Measurements from ENCODE around the gene KRTAP5-10. TPM values are rescaled to one million over a fixed set of nuclear protein-coding genes. Genes with fewer than 3 reads are reported as not detected.
"Not testable (repeated sequence)": the region's sequence is repeated elsewhere in the genome, so short reads cannot be mapped to it uniquely, and the experiment has no call there.

KRTAP5-10 gene
- total RNA-seq, 1 donor from 2014 or later = not detected

DNA sequence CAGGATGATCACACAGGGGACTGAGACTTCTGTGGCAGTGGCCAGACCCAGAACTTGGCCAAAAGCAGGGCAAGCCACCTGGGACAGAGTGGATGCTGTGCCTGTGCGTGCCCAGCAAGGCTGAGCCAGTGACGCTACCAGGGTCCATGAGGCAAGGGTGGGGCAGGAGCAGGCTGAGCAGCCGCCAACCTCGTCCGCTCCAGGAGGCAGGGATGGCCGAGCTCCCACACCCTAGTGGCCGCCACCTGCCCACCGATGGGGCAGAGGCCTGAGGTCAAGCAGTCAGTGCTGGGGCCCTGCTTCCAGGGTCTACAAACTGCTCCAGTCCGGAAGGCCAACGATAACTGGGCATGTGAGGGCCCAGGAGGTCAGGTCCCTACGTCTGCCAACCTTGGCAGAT, 9.9 kb upstream of the KRTAP5-10 start:
- H3K4me1 ChIP-seq (ENCODE audit: control insufficient read depth in 3 of 3, insufficient read depth in 3 of 3, low read length in 3 of 3) = no peaks in the 10 kb centered on the region
- no peaks in the 10 kb centered on the region for H3K9me3 ChIP-seq (ENCODE audit: control insufficient read depth in 3 of 3, low read length in 3 of 3)
- no peaks in the 10 kb centered on the region for H3K36me3 ChIP-seq (ENCODE audit: control insufficient read depth in 3 of 3, insufficient read depth in 3 of 3, low read length in 3 of 3)
- H3K27ac ChIP-seq (ENCODE audit: low read depth, low read length) = no peak overlapping the region
- H3K27me3 ChIP-seq (ENCODE audit: control insufficient read depth in 3 of 3, insufficient read depth in 3 of 3, low read length in 3 of 3) = no peaks in the 10 kb centered on the region
- no peak overlapping the region for H3K4me3 ChIP-seq (ENCODE audit: low read length in 3 of 3)
- no peak overlapping the region for H3K9ac ChIP-seq (ENCODE audit: low read depth in 1 of 3, low read length in 3 of 3)

- Histone ChIP-seq H3K9ac (ENCODE audit: low read depth in 1 of 3, low read length in 3 of 3) (no peak overlapping the region), H3K4me3 (ENCODE audit: low read length in 3 of 3) (no peak overlapping the region), H3K27me3 (ENCODE audit: control insufficient read depth in 3 of 3, insufficient read depth in 3 of 3, low read length in 3 of 3) (no peaks in the 10 kb centered on the region), H3K36me3 (ENCODE audit: control insufficient read depth in 3 of 3, insufficient read depth in 3 of 3, low read length in 3 of 3) (no peaks in the 10 kb centered on the region), H3K27ac (ENCODE audit: low read depth, low read length) (no peak overlapping the region), H3K9me3 (ENCODE audit: control insufficient read depth in 3 of 3, low read length in 3 of 3) (no peaks in the 10 kb centered on the region), H3K4me1 (ENCODE audit: control insufficient read depth in 3 of 3, insufficient read depth in 3 of 3, low read length in 3 of 3) (no peaks in the 10 kb centered on the region)
Observed at GRCh38 chr11:71556018-71556417, 9.3 kb upstream of the KRTAP5-10 start.

DNA sequence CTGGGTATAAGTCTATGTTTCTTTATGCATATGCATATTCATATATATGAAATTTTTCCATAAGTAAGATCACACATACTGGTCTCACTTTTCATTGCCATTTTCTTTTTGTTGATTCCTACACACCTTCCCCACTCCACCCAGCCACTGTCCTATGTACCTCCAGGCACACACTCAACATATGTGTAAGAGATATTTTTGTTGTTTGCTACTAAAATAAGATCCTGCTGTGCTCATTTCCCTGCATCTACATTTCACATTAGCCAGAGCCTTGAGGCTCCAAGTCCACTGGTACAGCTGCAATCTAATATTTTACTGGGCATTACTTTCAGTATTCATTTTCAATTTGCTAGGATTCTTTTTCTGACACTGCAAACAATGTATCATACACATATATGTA, 8.1 kb upstream of the KRTAP5-10 start:
- Histone ChIP-seq H3K27ac (ENCODE audit: low read depth, low read length) (no peak overlapping the region), H3K4me3 (ENCODE audit: low read length in 3 of 3) (no peak overlapping the region), H3K9ac (ENCODE audit: low read depth in 1 of 3, low read length in 3 of 3) (no peak overlapping the region), H3K36me3 (ENCODE audit: control insufficient read depth in 3 of 3, insufficient read depth in 3 of 3, low read length in 3 of 3) (no peaks in the 10 kb centered on the region), H3K27me3 (ENCODE audit: control insufficient read depth in 3 of 3, insufficient read depth in 3 of 3, low read length in 3 of 3) (no peaks in the 10 kb centered on the region), H3K9me3 (ENCODE audit: control insufficient read depth in 3 of 3, low read length in 3 of 3) (no peaks in the 10 kb centered on the region), H3K4me1 (ENCODE audit: control insufficient read depth in 3 of 3, insufficient read depth in 3 of 3, low read length in 3 of 3) (no peaks in the 10 kb centered on the region)

GRCh38 chr11:71558996-71559395, 6.4 kb upstream of the KRTAP5-10 start:
- Histone ChIP-seq H3K4me3 (ENCODE audit: low read length in 3 of 3) (no peak overlapping the region), H3K9ac (ENCODE audit: low read depth in 1 of 3, low read length in 3 of 3) (no peak overlapping the region), H3K4me1 (ENCODE audit: control insufficient read depth in 3 of 3, insufficient read depth in 3 of 3, low read length in 3 of 3) (no peaks in the 10 kb centered on the region), H3K9me3 (ENCODE audit: control insufficient read depth in 3 of 3, low read length in 3 of 3) (no peaks in the 10 kb centered on the region), H3K36me3 (ENCODE audit: control insufficient read depth in 3 of 3, insufficient read depth in 3 of 3, low read length in 3 of 3) (no peaks in the 10 kb centered on the region), H3K27ac (ENCODE audit: low read depth, low read length) (no peak overlapping the region), H3K27me3 (ENCODE audit: control insufficient read depth in 3 of 3, insufficient read depth in 3 of 3, low read length in 3 of 3) (peaks cover 0 to 12% (median 7%) of the 10 kb centered on the region in 3 donors)

GRCh38 chr11:71562120-71562519, 3.2 kb upstream of the KRTAP5-10 start:
- no peak overlapping the region for H3K9ac ChIP-seq (ENCODE audit: low read depth in 1 of 3, low read length in 3 of 3)
- H3K27ac ChIP-seq (ENCODE audit: low read depth, low read length) = no peak overlapping the region
- no peaks in the 10 kb centered on the region for H3K9me3 ChIP-seq (ENCODE audit: control insufficient read depth in 3 of 3, low read length in 3 of 3)
- no peak overlapping the region for H3K4me3 ChIP-seq (ENCODE audit: low read length in 3 of 3)
- no peaks in the 10 kb centered on the region for H3K4me1 ChIP-seq (ENCODE audit: control insufficient read depth in 3 of 3, insufficient read depth in 3 of 3, low read length in 3 of 3)
- peaks cover 0 to 16% (median 14%) of the 10 kb centered on the region in 3 donors for H3K27me3 ChIP-seq (ENCODE audit: control insufficient read depth in 3 of 3, insufficient read depth in 3 of 3, low read length in 3 of 3)
- H3K36me3 ChIP-seq (ENCODE audit: control insufficient read depth in 3 of 3, insufficient read depth in 3 of 3, low read length in 3 of 3) = no peaks in the 10 kb centered on the region

DNA sequence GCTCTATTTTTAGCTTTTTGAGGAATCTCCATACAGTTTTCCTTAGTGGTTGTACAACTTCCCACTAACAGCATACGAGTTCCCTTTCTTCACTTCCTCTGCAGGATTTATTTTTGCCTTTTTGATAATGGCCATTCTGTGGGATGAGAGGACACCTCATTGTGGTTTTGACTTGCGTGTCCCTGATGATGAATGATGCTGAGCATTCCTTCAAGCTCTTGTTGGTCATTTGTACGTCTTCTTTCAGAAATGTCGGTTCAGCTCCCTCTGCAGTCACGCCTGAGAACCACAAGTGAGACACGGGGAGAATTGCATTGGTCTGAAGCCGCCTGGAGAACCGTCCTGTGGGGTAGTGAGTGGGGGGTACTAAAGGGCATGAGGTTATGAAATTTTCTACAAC, 2.0 kb upstream of the KRTAP5-10 start:
- Histone ChIP-seq H3K27me3 (ENCODE audit: control insufficient read depth in 3 of 3, insufficient read depth in 3 of 3, low read length in 3 of 3) (peaks cover 0 to 16% (median 14%) of the 10 kb centered on the region in 3 donors), H3K27ac (ENCODE audit: low read depth, low read length) (no peak overlapping the region), H3K4me3 (ENCODE audit: low read length in 3 of 3) (no peak overlapping the region), H3K9ac (ENCODE audit: low read depth in 1 of 3, low read length in 3 of 3) (no peak overlapping the region), H3K36me3 (ENCODE audit: control insufficient read depth in 3 of 3, insufficient read depth in 3 of 3, low read length in 3 of 3) (no peaks in the 10 kb centered on the region), H3K9me3 (ENCODE audit: control insufficient read depth in 3 of 3, low read length in 3 of 3) (no peaks in the 10 kb centered on the region), H3K4me1 (ENCODE audit: control insufficient read depth in 3 of 3, insufficient read depth in 3 of 3, low read length in 3 of 3) (peaks cover 0 to under 1% (median 0%) of the 10 kb centered on the region in 3 donors)

GRCh38 chr11:71564430-71564829, 933 bp upstream of the KRTAP5-10 start:
- Histone ChIP-seq H3K4me1 (ENCODE audit: control insufficient read depth in 3 of 3, insufficient read depth in 3 of 3, low read length in 3 of 3) (peaks cover 3 to 9% (median 5%) of the 10 kb centered on the region in 3 donors), H3K4me3 (ENCODE audit: low read length in 3 of 3) (no peak overlapping the region)

DNA sequence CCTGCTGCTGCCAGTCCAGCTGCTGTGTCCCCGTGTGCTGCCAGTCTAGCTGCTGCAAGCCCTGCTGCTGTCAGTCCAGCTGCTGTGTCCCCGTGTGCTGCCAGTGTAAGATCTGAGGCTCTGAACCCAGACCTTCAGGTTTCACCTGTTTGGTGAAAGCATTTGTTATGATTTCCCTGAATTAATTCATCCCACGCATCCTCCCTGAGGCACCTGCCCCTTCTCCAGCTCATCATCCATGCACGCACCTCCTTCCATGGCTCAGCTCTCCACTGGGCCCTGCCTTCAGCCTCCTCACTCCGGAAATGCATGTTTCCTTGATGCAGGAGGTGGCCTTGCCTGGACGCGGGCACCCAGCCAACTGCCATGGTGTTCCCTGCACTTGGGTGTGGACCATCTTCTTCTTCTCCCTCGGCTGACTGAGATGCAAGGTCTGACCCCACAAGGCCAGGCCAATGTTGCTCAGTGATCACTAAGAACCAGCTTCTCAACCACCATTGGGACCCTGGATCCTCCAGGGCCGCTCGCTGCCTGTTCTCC, 788 bp downstream of the KRTAP5-10 start:
- Histone ChIP-seq H3K27me3 (ENCODE audit: control insufficient read depth in 3 of 3, insufficient read depth in 3 of 3, low read length in 3 of 3) (peaks cover 0 to 19% (median 17%) of the 10 kb centered on the region in 3 donors), H3K4me1 (ENCODE audit: control insufficient read depth in 3 of 3, insufficient read depth in 3 of 3, low read length in 3 of 3) (peaks cover 3 to 9% (median 5%) of the 10 kb centered on the region in 3 donors), H3K27ac (ENCODE audit: low read depth, low read length) (no peak overlapping the region), H3K9ac (ENCODE audit: low read depth in 1 of 3, low read length in 3 of 3) (no peak overlapping the region), H3K4me3 (ENCODE audit: low read length in 3 of 3) (no peak overlapping the region), H3K9me3 (ENCODE audit: control insufficient read depth in 3 of 3, low read length in 3 of 3) (no peaks in the 10 kb centered on the region), H3K36me3 (ENCODE audit: control insufficient read depth in 3 of 3, insufficient read depth in 3 of 3, low read length in 3 of 3) (no peaks in the 10 kb centered on the region)

More at GRCh38 chr11:71564430-71564829, 933 bp upstream of the KRTAP5-10 start:
- Histone ChIP-seq H3K36me3 (ENCODE audit: control insufficient read depth in 3 of 3, insufficient read depth in 3 of 3, low read length in 3 of 3) (no peaks in the 10 kb centered on the region), H3K9ac (ENCODE audit: low read depth in 1 of 3, low read length in 3 of 3) (no peak overlapping the region), H3K9me3 (ENCODE audit: control insufficient read depth in 3 of 3, low read length in 3 of 3) (no peaks in the 10 kb centered on the region), H3K27me3 (ENCODE audit: control insufficient read depth in 3 of 3, insufficient read depth in 3 of 3, low read length in 3 of 3) (peaks cover 0 to 16% (median 14%) of the 10 kb centered on the region in 3 donors), H3K27ac (ENCODE audit: low read depth, low read length) (no peak overlapping the region)

DNA sequence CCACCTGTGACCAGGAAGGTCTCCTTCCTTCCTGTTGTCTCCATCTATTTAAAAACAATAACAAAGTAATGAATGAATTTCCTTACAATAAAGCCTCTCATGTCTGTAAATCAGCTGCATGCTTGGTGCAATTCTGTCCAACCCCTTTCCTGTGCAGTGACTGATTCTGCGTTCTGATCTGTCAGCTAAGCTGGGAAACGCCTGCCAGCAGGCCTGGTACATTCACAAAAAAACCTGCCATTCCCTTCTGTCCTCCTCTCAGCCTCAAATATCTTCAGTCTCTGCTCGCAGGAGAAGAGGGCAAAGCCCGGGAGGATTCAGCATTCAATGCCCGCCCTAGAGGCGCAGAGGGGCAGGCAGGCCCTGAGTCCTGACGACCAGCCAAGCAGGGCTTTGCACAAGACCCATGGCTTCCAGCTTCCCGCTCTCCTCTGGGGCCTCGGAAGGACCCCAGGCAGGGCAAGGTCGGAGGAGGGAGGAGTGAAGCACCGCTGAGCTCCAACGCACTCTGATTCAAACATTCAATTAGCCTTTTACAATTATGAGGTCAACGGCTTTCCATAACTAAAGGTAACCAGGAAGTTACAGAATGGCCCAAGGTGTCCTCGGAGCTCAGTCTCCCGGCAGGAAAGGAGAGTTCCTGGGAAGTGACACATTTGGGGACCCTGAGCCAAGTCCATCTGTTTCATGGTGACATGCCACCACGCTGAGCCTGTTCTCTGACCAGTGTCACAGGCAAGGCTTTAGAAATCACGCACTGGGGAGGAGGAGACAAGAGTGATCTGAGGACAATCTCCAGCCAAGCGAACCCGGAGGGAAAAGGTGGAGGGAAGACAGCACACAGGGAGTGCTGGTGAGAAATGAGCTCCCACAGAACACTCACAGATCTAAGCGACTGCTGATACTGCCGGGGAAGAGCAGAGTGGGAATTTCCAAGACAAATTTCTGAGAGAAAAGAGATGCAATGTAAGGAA, 1.6 kb downstream of the KRTAP5-10 start:
- H3K9me3 ChIP-seq (ENCODE audit: control insufficient read depth in 3 of 3, low read length in 3 of 3); H3K9ac ChIP-seq (ENCODE audit: low read depth in 1 of 3, low read length in 3 of 3); H3K4me1 ChIP-seq (ENCODE audit: control insufficient read depth in 3 of 3, insufficient read depth in 3 of 3, low read length in 3 of 3); H3K4me3 ChIP-seq (ENCODE audit: low read length in 3 of 3); H3K27ac ChIP-seq (ENCODE audit: low read depth, low read length); H3K36me3 ChIP-seq (ENCODE audit: control insufficient read depth in 3 of 3, insufficient read depth in 3 of 3, low read length in 3 of 3): not testable (repeated sequence)
- peaks cover 0 to 21% (median 17%) of the 10 kb centered on the region in 3 donors for H3K27me3 ChIP-seq (ENCODE audit: control insufficient read depth in 3 of 3, insufficient read depth in 3 of 3, low read length in 3 of 3)

GRCh38 chr11:71567633-71568032, 2.3 kb downstream of the KRTAP5-10 start:
- not testable (repeated sequence) for H3K4me1 ChIP-seq (ENCODE audit: control insufficient read depth in 3 of 3, insufficient read depth in 3 of 3, low read length in 3 of 3); H3K27ac ChIP-seq (ENCODE audit: low read depth, low read length); H3K9me3 ChIP-seq (ENCODE audit: control insufficient read depth in 3 of 3, low read length in 3 of 3); H3K9ac ChIP-seq (ENCODE audit: low read depth in 1 of 3, low read length in 3 of 3); H3K36me3 ChIP-seq (ENCODE audit: control insufficient read depth in 3 of 3, insufficient read depth in 3 of 3, low read length in 3 of 3); H3K4me3 ChIP-seq (ENCODE audit: low read length in 3 of 3)
- peaks cover 0 to 21% (median 17%) of the 10 kb centered on the region in 3 donors for H3K27me3 ChIP-seq (ENCODE audit: control insufficient read depth in 3 of 3, insufficient read depth in 3 of 3, low read length in 3 of 3)

Data from skeletal muscle tissue (tissue), 4 donors.